GM18499 (cell line): ENCODE measurements around the gene MCM5.
"Not testable (repeated sequence)": the region's sequence is repeated elsewhere in the genome, so short reads cannot be mapped to it uniquely, and the experiment has no call there.

Experiments
- ATAC-seq: cut with Tn5 transposase; IDR thresholded peaks from one replicate; pipeline ENCODE4 v1.9.1; 2021; ENCODE audit warnings: moderate number of reproducible peaks; ENCODE audit not compliant: insufficient read depth, unreplicated experiment

MCM5 gene

GRCh38 chr22:35377735-35378134 lies 22.2 kb upstream of the MCM5 start:
- no peak for ATAC-seq

- no peak for ATAC-seq
Observed at GRCh38 chr22:35378621-35379020, 21.3 kb upstream of the MCM5 start.

- no peak for ATAC-seq
Observed at GRCh38 chr22:35379146-35379993, 20.6 kb upstream of the MCM5 start.

- no peak for ATAC-seq
Observed at GRCh38 chr22:35380013-35380412, 19.9 kb upstream of the MCM5 start.

GRCh38 chr22:35380537-35381423 lies 19.2 kb upstream of the MCM5 start, which contains the start of gene HMOX1:
Gene HMOX1 (plus strand): TSS chr22:35381096. CDS start chr22:35381174, 78 bp downstream.
- no peak for ATAC-seq

GRCh38 chr22:35381424-35382009 lies 18.4 kb upstream of the MCM5 start:
- no peak for ATAC-seq

GRCh38 chr22:35383679-35384071 lies 16.3 kb upstream of the MCM5 start:
- ATAC-seq = no peak

- ATAC-seq = no peak
Observed at GRCh38 chr22:35384527-35384926, 15.4 kb upstream of the MCM5 start.

GRCh38 chr22:35384975-35385588 lies 14.9 kb upstream of the MCM5 start:
- no peak for ATAC-seq

- no peak for ATAC-seq
Observed at GRCh38 chr22:35386670-35387288, 13.2 kb upstream of the MCM5 start.

GRCh38 chr22:35390933-35391332 lies 9.0 kb upstream of the MCM5 start:
- ATAC-seq = no peak

- no peak for ATAC-seq
Observed at GRCh38 chr22:35392357-35392756, 7.6 kb upstream of the MCM5 start.

GRCh38 chr22:35393116-35394010 lies 6.6 kb upstream of the MCM5 start:
- no peak for ATAC-seq

- ATAC-seq = no peak
Observed at GRCh38 chr22:35394011-35394312, 6.0 kb upstream of the MCM5 start.

- ATAC-seq = no peak
Observed at GRCh38 chr22:35394810-35395563, 5.0 kb upstream of the MCM5 start.

- ATAC-seq = not testable (repeated sequence)
Observed at GRCh38 chr22:35396622-35397021, 3.3 kb upstream of the MCM5 start.

GRCh38 chr22:35397095-35397904 lies 2.6 kb upstream of the MCM5 start:
- no peak for ATAC-seq

GRCh38 chr22:35398591-35398973 lies 1.4 kb upstream of the MCM5 start:
- ATAC-seq = no peak
